RPMI7951 (cell line): Measurements from ENCODE around the gene OR8S1. TPM values are rescaled to one million over a fixed set of nuclear protein-coding genes. Genes with fewer than 3 reads are reported as not detected.
"Not testable (repeated sequence)": the region's sequence is repeated elsewhere in the genome, so short reads cannot be mapped to it uniquely, and the experiment has no call there.

Experiments
- DNase-seq: peaks from one replicate; pipeline ENCODE4 v3.0.0-alpha.2; 2012; ENCODE audit warnings: low read depth
- total RNA-seq: library from RNA; depleted of rRNA; stranded (reverse); fragments of >200 nt; shearing (Covaris generic); gene quantifications from 2 replicates; pipeline ENCODE4 v1.2.3, GENCODE V29; 2014; rRNA removed

OR8S1 gene, protein sequence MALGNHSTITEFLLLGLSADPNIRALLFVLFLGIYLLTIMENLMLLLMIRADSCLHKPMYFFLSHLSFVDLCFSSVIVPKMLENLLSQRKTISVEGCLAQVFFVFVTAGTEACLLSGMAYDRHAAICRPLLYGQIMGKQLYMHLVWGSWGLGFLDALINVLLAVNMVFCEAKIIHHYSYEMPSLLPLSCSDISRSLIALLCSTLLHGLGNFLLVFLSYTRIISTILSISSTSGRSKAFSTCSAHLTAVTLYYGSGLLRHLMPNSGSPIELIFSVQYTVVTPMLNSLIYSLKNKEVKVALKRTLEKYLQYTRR
- not detected in 2 replicates for total RNA-seq

DNA sequence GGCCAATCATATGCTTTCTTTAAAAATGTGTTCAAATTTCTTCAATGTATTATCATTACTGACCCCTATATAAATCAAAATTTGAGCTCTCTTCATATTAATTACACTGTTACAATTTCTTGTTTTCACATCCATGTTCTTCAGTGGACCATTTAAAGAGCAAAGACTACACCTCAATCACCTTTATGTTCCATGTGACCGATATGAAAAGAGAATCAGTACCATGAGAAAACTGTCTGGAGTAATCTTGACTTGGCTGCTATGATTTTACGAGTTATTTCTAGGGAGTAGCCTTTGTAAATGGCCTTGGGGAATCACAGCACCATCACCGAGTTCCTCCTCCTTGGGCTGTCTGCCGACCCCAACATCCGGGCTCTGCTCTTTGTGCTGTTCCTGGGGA lies at the start of gene OR8S1:
TSS of gene OR8S1 (plus strand) at position 301 of the 400 bp plus-strand sequence. CDS start at position 301, 0 bp downstream.
- DNase-seq, result no peak

DNA sequence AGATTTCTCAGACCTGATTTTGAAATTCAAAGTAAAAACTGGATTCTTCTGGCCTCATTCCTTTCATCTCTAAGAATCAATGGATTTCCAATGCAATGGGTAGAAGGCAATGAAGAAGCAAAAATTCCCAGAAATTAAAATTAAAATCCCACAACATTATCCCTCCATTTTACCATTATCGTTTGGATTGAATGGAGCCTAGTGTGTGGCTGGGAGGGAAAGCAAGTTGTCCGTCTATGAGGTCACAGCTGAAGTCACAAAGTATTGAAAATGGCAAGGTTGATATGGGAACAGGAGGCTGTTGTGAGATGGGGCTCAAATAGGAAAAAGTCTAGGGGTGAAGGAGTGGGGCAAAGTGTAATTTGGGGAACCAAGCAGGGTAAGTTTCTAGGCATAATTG lies 43.2 kb upstream of the OR8S1 start, which contains the start of gene C12orf54:
TSS of gene C12orf54 (plus strand) at position 301 of the 400 bp plus-strand sequence. CDS start 799 bp downstream, outside the sequence.
- no peak for DNase-seq

DNA sequence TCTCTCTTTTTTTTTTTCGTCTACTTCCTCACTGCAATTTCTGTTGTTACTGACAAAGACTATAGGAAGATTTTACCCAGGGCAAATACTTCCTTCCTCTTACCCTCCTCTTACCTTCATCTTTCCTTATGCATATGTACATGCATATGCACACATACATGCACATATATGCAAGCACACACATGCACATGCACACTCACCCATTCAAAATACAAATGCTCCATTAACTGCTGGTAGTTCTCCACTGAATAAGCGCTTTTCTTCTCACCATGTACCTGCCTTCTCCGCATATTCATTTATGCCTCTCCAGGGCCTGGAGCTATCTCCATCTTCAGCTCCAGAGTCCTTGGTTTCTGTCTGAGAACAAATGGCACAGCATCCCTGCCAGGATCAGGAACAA lies 42.5 kb upstream of the OR8S1 start:
- no peak for DNase-seq

DNA sequence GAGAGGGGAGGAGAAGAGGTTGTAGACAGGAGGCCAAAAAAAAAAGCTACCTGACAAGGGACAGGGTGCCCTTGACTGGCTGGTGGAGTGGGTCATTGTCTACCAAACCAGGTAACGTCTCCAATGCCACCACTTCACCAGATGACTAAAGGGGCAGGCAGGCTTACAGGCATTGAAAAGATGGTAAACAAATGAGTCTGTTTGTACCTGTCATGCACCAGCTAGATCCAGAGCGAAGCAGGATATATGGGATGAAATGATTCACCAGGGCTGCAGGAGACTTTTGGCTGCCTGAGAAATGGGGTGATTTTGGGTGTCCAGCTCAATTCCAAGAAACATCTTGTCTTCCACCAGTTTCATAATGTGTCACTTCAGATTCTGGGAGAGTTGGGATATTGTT lies 39.2 kb upstream of the OR8S1 start:
- no peak for DNase-seq

DNA sequence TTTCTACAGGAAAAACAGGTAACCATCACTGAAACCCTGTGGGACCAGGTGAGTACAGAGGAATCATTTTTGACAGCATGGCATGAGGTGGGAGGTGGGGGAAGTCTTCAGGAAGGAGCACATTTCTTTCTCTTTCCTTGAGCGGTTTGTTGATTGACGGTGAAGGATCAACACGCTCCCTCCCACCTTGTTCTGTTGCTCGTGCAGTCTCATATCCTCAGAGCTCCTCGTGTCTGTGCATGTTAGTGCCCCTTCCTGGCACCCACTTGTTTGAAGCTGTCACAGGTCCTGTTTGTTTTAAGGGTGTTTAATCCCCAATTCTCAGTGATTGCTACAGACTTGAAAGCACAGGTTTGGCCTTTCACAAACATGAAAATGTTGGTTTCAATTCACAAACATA lies 38.8 kb upstream of the OR8S1 start:
- no peak for DNase-seq

DNA sequence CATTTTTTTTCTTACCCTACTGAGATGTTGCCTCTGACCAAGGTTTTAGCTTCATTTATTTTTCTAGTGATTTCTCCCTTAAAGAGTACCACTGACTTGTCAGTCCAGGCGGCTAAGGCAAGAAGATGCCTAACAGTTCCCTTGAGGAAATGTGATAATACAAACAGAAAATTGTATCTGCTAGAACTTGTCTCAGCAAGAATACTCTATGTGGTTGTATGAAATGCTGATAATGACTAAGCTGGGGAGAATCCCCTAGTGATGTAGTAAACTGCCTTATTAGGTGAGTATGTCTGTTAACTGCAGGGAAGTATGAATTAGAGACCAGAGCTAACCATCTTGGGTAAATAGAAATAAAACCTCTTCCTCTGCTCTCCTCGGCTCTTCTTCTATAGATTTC lies 36.4 kb upstream of the OR8S1 start:
- no peak for DNase-seq

DNA sequence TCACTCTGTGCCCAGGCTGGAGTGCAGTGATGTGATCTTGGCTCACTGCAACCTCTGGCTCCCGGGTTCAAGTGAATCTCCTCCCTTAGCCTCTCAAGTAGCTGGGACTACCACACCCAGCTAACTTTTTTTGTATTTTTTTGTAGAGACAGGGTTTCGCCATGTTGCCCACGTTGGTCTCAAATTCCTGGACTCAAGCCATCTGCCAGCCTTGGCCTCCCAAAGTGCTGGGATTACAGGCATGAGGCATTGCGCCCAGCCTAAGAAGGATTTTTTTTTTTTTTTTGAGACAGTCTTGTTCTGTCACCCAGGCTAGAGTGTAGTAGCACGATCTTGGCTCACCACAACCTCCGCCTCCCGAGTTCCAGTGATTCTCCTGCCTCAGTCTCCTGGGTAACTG lies 36.0 kb upstream of the OR8S1 start:
- not testable (repeated sequence) for DNase-seq

DNA sequence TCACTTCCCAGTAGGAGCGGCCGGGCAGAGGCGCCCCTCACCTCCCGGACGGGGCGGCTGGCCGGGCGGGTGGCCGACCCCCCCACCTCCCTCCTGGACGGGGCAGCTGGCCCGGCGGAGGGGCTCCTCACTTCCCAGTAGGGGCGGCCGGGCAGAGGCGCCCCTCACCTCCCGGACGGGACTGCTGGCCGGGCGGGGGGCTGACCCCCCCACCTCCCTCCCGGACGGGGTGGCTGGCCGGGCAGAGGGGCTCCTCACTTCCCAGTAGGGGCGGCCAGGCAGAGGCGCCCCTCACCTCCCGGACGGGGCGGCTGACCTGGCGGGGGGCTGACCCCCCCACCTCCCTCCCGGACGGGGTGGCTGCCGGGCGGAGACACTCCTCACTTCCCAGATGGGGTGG lies 25.2 kb upstream of the OR8S1 start:
- DNase-seq, result not testable (repeated sequence)

DNA sequence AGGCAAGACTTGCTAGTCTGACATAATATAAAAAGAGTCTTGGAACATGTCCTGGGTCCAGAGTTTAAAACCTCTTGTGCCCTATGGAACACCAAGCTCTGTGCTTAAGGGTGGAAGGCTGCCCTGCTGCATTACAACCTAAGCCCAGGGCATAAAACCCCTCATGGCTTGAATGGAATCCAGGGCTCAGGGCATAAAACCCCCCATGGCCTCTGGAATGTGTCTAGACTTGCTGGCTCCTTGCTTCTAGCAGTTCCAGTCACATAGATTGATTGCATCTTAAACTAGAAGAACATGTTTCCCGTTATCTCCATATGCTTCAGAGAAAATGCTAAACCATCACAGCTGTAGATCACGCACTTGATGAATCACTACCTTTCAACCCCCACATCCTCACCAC lies 18.6 kb upstream of the OR8S1 start:
- not testable (repeated sequence) for DNase-seq

DNA sequence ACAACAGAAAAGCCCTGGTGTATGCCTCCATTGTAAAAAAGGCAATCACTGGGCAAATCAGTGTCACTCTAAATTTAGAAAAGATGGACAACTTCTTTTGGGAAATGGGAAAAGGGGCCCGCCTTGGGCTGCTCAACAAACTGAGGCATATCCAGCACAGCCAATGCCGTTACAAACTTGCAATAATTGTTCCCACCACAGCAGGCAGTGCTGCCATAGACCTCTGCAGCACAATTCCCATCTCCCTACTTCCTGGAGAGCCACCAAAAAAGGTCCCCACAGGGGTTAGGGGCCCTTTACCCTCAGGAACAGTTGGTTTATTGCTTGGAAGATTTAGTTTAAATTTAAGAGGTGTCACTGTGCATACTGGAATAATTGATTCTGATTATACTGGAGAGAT lies 16.4 kb upstream of the OR8S1 start:
- DNase-seq, result no peak

DNA sequence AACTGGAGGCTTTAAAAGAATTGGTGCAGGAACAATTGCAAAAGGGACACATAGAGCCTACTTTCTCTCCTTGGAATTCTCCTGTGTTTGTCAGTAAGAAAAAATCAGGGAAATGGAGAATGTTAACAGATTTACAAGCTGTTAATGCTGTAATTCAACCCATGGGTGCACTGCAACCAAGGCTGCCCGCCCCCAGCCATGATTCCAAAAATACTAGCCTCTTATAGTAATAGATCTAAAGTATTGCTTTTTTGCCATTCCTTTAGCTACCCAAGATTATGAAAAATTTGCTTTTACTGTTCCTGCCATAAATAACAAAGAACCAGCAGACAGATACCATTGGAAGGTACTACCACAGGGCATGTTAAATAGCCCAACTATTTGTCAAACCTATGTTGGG lies 15.3 kb upstream of the OR8S1 start:
- no peak for DNase-seq

DNA sequence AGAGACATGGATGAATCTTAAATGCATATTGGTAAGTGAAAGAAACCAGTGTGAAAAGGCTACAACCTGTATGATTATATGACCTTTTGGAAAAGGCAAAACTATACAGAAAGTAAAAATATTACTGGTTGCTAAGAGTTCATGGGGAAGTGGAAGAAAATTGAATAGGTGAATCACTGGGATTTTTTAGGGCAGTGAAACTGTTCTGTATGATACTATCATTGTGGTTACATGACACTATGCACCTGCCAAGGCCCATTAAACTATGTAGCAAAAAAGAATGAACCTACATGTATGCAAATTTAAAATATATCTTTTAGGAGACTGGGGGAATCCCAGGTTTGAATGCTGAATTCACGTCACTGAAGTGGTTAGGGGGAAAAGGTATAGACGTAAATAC lies 12.6 kb upstream of the OR8S1 start:
- DNase-seq, result no peak

DNA sequence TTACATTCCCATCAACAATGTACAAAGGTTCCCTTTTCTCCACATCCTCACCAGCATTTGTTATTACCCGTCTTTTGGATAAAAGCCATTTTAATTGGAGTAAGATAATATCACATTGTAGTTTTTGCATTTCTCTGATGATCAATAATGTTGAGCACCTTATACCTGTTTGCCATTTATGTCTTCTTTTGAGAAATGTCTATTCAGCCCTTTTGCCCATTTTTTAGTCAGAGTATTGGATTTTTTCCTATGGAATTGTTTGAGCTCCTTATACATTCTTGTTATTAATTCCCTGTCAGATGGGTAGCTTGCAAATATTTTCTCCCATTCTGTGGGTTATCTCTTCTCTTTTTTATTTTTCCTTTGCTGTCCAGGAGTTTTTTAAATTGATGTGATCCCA lies 10.7 kb upstream of the OR8S1 start:
- DNase-seq, result no peak

DNA sequence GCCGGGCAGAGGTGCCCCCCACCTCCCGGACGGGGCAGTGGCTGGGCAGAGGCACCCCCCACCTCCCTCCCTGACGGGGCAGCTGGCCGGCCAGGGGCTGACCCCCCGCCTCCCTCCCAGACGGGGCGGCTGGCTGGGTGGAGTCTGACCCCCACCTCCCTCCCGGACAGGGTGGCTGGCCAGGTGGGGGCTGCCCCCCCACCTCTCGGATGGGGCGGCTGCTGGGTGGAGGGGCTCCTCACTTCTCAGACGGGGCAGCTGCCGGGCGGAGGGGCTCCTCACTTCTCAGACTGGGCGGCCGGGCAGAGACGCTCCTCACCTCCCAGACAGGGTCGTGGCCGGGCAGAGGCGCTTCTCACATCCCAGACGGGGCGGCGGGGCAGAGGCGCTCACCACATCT lies 5.1 kb upstream of the OR8S1 start:
- DNase-seq, result not testable (repeated sequence)

DNA sequence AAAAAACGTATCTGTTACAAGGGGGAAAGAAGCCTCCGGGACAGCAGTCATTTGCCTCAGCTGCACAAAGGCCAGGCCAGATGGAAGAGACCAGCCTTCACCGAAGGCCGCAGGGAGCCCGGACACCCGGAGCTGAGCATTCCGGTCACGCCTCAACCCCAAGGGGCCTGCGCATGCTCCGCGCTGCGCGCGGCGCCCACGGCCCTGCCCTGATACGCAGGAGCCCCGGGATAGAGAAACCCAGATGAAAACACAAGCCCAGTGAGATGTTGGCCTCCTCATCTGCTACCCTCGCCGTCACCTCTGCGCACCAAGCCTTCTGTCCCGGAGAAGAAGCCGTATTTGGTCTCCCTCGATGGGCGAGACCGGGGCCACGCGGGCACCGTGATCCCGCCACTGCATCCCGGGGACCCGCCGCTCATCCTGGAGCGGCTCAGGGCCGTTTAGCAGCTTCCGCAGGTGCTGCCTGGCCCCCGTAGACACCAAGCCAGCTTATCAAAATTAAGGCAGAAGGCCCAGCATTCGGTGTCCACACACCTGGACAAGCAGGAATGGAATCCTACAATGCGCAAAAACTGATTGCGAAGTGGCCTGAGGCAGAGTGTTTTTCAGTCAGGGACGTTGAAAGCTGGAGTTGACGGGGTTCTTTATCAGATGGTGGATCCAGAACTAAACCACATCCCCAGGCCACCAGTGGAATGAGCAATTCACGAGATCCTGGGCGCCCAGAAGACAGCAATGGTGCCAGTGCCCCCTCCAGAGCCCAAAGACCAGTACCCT lies 2.6 kb downstream of the OR8S1 start:
- DNase-seq, result no peak

DNA sequence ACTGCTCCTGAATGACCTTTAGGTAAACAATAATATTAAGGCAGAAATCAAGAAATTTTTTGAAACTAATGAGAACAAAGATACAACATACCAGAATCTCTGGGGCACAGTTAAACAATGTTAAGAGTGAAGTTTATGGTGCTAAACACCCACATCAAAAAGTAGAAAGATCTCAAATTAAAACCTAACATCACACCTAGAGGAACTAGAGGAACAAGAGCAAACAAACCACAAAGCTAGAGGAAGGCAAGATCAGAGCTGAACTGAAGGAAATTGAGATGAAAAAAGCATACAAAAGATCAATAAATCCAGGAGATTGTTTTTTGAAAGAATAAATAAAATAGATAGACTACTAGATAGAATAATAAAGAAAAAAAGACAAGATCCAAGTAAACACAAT lies 7.2 kb downstream of the OR8S1 start:
- DNase-seq, result no peak

DNA sequence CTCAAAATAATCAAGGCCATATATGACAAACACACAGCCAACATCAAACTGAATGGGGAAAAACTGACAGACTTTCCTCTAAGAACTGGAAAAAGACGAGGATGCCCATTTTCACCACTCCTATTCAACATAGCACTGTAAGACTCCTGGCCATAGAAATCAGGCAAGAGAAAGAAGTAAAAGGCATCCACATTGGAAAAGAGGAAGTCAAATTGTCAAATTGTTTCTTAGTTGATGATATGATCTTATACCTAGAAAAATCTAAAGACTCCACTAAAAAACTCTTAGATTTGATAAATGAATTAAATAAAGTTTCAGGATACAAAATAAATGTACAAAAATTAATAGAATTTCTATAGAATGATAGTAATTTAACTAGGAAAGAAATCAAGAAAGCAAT lies 11.2 kb downstream of the OR8S1 start:
- no peak for DNase-seq

DNA sequence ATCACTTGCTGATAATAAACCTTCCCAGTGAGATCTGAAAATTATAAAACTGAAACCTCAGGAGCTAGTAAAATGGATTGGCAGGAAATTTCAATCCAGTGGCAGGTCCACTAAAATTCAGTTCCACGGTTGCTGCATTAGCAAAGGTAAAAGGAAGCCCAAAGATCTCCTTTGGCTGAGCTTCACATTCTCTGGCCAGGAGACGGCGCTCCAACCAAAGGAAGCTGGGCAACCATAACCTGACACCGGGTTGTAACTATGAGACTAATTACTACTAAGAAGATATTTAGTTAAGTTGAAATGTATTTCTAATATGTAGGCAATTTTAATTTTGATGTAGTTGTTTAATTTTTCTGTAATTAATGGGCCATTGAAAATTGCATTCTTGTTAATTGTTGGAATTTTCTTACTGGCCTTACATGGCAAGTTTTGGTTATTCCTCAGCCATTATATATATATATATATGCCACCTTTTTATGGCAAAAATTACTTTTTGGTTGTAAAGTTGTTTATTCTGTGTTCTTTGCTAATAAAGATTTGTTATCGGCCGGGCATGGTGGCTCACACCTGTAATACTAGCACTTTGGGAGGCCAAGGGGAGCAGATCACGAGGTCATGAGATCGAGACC lies 17.0 kb downstream of the OR8S1 start:
- DNase-seq, result peak; percentile 29

DNA sequence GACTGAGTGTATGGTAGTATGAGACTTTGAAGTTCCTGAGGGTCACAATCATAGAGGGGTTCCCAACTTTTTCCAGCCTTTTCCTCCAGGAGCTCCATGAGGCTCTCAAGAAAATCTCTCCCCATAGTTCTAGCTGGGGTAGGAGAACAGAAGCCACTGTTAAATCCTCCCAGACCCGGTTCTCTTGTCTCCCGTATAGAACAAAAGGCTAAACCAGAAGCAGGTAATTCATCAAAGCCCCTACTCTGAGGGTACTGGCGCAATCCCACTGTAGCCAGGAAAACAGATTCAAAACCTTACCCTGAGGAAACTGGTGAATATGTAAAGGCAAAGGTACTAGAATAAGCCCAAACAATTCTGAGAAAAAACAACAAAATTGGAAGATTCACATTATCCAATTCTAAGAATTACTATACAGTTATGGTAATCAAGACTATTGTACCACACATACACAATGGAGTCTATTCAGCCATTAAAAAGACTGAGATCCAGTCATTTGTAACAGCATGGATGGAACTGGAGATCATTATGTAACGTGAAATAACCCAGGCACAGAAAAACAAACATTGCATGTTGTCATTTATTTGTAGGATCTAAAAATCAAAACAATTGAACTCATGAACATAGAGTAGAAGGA lies 20.5 kb downstream of the OR8S1 start:
- no peak for DNase-seq

DNA sequence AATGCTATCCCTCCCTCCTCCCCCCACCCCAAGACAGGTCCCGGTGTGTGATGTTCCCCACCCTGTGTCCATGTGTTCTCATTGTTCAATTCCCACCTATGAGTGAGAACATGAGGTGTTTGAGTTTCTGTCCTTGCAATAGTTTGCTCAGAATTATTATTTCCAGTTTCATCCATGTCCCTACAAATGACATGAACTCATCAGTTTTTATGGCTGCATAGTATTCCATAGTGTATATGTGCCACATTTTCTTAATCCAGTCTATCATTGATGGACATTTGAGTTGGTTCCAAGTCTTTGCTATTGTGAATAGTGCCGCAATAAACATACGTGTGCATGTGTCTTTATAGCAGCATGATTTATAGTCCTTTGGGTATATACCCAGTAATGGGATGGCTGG lies 21.6 kb downstream of the OR8S1 start:
- not testable (repeated sequence) for DNase-seq

DNA sequence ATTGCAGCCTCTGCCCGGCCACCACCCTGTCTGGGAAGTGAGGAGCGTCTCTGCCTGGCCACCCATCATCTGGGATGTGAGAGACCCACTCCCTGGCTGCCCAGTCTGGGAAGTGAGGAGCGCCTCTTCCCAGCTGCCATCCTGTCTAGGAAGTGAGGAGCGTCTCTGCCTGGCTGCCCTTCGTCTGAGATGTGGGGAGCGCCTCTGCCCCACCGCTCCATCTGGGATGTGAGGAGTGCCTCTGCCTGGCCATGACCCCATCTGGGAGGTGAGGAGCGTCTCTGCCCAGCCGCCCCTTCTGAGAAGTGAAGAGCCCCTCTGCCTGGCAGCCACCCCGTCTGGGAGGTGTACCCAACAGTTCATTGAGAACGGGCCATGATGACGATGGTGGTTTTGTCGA lies 26.2 kb downstream of the OR8S1 start:
- DNase-seq, result not testable (repeated sequence)

DNA sequence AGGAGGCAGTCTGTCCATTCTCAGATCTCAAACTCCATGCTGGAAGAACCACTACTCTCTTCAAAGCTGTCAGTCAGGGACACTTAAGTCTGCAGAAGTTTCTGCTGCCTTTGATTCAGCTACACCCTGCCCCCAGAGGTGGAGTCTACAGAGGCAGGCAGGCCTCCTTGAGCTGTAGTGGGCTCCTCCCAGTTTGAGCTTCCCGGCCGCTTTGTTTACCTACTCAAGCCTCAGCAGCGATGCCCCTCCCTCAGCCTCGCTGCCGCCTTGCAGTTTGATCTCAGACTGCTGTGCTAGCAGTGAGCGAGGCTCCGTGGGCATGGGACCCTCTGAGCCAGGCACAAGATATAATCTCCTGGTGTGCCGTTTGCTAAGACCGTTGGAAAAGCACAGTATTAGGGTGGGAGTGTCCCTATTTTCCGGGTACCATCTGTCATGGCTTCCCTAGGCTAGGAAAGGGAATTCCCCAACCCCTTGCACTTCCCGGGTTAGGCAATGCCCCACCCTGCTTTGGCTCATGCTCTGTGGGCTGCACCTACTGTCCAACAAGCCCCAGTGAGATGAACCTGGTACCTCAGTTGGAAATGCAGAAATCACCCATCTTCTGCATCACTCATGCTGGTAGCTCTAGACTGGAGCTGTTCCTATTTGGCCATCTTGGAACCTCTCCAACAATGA lies 28.4 kb downstream of the OR8S1 start:
- DNase-seq, result not testable (repeated sequence)
